Vagina (tissue), 2 donors: Measurements from ENCODE around the gene MRPL34.

Experiments
- POLR2A ChIP-seq, 2 donors: fragments of 450-650 bp; IDR thresholded peaks; one replicate each; pipeline ENCODE4 v1.6.1; 2017; ENCODE audit warnings: antibody characterized with exemption in 2 of 2, mild to moderate bottlenecking in 2 of 2, moderate library complexity in 2 of 2
- TF ChIP-seq, protein P1 (sequence below), 3 experiments: fragments of 450-650 bp in 2 of 3; fragments of 200-600 bp in 1 of 3; sonication (generic) in 1 of 3; IDR thresholded peaks; one replicate each; pipeline ENCODE4 v1.5.1; 2017 to 2019; ENCODE audit warnings: antibody characterized with exemption in 3 of 3, mild to moderate bottlenecking in 2 of 3, moderate library complexity in 2 of 3

DNA sequence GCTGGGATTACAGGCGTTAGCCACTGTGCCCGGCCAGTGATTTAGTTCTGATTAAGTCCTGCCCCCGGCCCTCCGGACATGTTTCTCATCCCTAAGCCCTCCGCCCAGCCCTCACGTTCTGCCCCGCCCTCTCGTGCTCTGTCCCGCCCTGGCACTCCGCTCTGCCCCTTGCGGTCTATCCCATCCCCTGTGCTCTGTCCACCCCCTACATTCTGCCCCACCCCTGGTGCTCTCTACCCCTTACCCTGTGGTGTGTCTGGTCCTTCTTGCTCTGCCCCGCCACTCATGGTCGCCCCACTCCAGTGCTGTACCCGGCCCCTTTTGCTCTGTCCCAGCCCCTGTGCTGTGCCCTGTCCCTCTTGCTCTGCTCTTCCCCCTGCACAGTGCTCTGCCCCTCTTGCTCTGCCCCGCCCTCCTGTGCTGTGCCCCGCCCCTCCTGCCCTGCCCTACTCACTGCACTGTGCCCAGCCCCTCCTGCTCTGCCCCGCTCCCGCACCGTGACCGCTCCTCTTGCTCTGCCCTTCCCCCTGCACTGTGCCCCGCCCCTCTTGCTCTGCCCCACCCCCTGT, 34.7 kb downstream of the MRPL34 start:
- TF ChIP-seq, protein P1, sequence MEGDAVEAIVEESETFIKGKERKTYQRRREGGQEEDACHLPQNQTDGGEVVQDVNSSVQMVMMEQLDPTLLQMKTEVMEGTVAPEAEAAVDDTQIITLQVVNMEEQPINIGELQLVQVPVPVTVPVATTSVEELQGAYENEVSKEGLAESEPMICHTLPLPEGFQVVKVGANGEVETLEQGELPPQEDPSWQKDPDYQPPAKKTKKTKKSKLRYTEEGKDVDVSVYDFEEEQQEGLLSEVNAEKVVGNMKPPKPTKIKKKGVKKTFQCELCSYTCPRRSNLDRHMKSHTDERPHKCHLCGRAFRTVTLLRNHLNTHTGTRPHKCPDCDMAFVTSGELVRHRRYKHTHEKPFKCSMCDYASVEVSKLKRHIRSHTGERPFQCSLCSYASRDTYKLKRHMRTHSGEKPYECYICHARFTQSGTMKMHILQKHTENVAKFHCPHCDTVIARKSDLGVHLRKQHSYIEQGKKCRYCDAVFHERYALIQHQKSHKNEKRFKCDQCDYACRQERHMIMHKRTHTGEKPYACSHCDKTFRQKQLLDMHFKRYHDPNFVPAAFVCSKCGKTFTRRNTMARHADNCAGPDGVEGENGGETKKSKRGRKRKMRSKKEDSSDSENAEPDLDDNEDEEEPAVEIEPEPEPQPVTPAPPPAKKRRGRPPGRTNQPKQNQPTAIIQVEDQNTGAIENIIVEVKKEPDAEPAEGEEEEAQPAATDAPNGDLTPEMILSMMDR (IDR thresholded peaks at IDR 0.05) = no peak
- no peak for TF ChIP-seq POLR2A (IDR thresholded peaks at IDR 0.05)
